SK-N-SH (cell line): ENCODE data around the gene ATG2A. TPM values are rescaled to one million over a fixed set of nuclear protein-coding genes. Genes with fewer than 3 reads are reported as not detected.

Experiments used
- CTCF ChIA-PET: fragments of 300-600, 350-600 bp; formaldehyde crosslinking; extraction: SDS; loops from one replicate; lab custom pipeline; 2021; lab: Yijun Ruan, JAX
- POLR2A ChIA-PET: fragments of 350-600 bp; sonication (Branson Sonifier 250); formaldehyde crosslinking; extraction: SDS; loops from one replicate; lab custom pipeline; 2020; ENCODE audit warnings: antibody characterized with exemption, inconsistent platforms; lab: Yijun Ruan, JAX
- DNase-seq: peaks from one replicate; pipeline ENCODE4 v3.0.0; 2012
- H2AFZ ChIP-seq: fragments of 200-600 bp; sonication (generic); 2 replicates; pipeline ENCODE4 v1.8.1; 2016; ENCODE audit warnings: antibody characterized with exemption, mild to moderate bottlenecking, low read depth
- H3F3A ChIP-seq: fragments of 200-600 bp; sonication (generic); replicated peaks from 2 replicates; pipeline ENCODE3; 2016; ENCODE audit warnings: antibody characterized with exemption, mild to moderate bottlenecking; ENCODE audit not compliant: insufficient read depth
- H3K27ac ChIP-seq, 2 experiments: fragments of 200-500 bp in 1 of 2; fragments of 200-600 bp in 1 of 2; sonication (Bioruptor generic) in 1 of 2; sonication (generic), shearing (Covaris generic) in 1 of 2; 2 replicates each; pipeline versions ENCODE4 v1.5.1 to v1.6.1; 2014 to 2016; ENCODE audit warnings: low read depth in 2 of 2, inconsistent platforms in 1 of 2, low read length in 1 of 2, mild to moderate bottlenecking in 1 of 2, mixed read lengths in 1 of 2
- H3K27me3 ChIP-seq: fragments of 200-600 bp; sonication (generic), shearing (Covaris generic); 2 replicates; pipeline ENCODE4 v1.6.1; 2016; ENCODE audit warnings: mixed run types; ENCODE audit not compliant: insufficient read depth
- H3K36me3 ChIP-seq, 2 experiments: fragments of 200-500 bp in 1 of 2; fragments of 200-600 bp in 1 of 2; sonication (Bioruptor generic) in 1 of 2; sonication (generic) in 1 of 2; replicated peaks in 1 of 2; 2 replicates each; pipeline versions ENCODE3 to v1.5.1; 2014 to 2016; ENCODE audit warnings: low read length in 1 of 2, mild to moderate bottlenecking in 1 of 2; ENCODE audit not compliant: insufficient read depth in 2 of 2, control insufficient read depth in 1 of 2
- H3K4me1 ChIP-seq, 2 experiments: fragments of 200-500 bp in 1 of 2; fragments of 200-600 bp in 1 of 2; sonication (Bioruptor generic) in 1 of 2; sonication (generic), shearing (Covaris generic) in 1 of 2; 2 replicates each; pipeline versions ENCODE4 v1.5.1 to v1.6.1; 2014 to 2016; ENCODE audit warnings: low read depth in 1 of 2, low read length in 1 of 2, mixed run types in 1 of 2; ENCODE audit not compliant: insufficient read depth in 2 of 2, control insufficient read depth in 1 of 2
- H3K4me2 ChIP-seq: fragments of 200-600 bp; sonication (generic), shearing (Covaris generic); 2 replicates; pipeline ENCODE4 v1.6.1; 2017; ENCODE audit warnings: mixed run types
- H3K4me3 ChIP-seq, 2 experiments: fragments of 200-500 bp in 1 of 2; fragments of 200-600 bp in 1 of 2; sonication (Bioruptor generic) in 1 of 2; sonication (generic), shearing (Covaris generic) in 1 of 2; 2 replicates each; pipeline versions ENCODE4 v1.5.1 to v1.8.1; 2014 to 2016; ENCODE audit warnings: low read depth in 2 of 2, inconsistent platforms in 1 of 2, low read length in 1 of 2, mild to moderate bottlenecking in 1 of 2, mixed read lengths in 1 of 2, moderate library complexity in 1 of 2
- H3K79me2 ChIP-seq: fragments of 200-600 bp; sonication (generic); 2 replicates; pipeline ENCODE4 v1.8.1; 2017; ENCODE audit warnings: mild to moderate bottlenecking; ENCODE audit not compliant: insufficient read depth
- H3K9ac ChIP-seq: fragments of 200-600 bp; sonication (generic); 2 replicates; pipeline ENCODE4 v1.6.1; 2017; ENCODE audit warnings: mixed run types
- H3K9me2 ChIP-seq: fragments of 200-600 bp; sonication (generic); 2 replicates; pipeline ENCODE4 v1.6.1; 2017; ENCODE audit warnings: mixed run types
- H3K9me3 ChIP-seq: fragments of 200-600 bp; sonication (generic); 2 replicates; pipeline ENCODE4 v1.6.1; 2017; ENCODE audit warnings: mixed run types, mild to moderate bottlenecking, moderate library complexity
- H4K20me1 ChIP-seq: fragments of 200-600 bp; sonication (generic); 2 replicates; pipeline ENCODE4 v1.6.1; 2017; ENCODE audit warnings: mild to moderate bottlenecking, mixed run types; ENCODE audit not compliant: insufficient read depth
- ELF1 ChIP-seq: IDR thresholded peaks from 2 replicates; pipeline ENCODE4 v1.4.0; 2012
- EZH2phosphoT487 ChIP-seq: fragments of 200-600 bp; sonication (generic); IDR thresholded peaks from 2 replicates; pipeline ENCODE4 v1.6.1; 2017; ENCODE audit warnings: low read depth, mixed run types, mild to moderate bottlenecking, antibody characterized with exemption, moderate library complexity, borderline replicate concordance
- FOSL2 ChIP-seq: IDR thresholded peaks from 2 replicates; pipeline ENCODE4 v1.4.0; 2012; ENCODE audit warnings: low read depth, mild to moderate bottlenecking, moderate library complexity, borderline replicate concordance
- FOXJ3 ChIP-seq: sonication (generic); formaldehyde crosslinking; IDR thresholded peaks from 2 replicates; pipeline ENCODE4 v1.5.1; 2020; ENCODE audit warnings: mild to moderate bottlenecking, missing genetic modification reagents
- FOXM1 ChIP-seq: IDR thresholded peaks from 2 replicates; pipeline ENCODE4 v1.4.0; 2012; ENCODE audit warnings: low read depth, mild to moderate bottlenecking
- IRF3 ChIP-seq: fragments of 150-350 bp; IDR thresholded peaks from 2 replicates; pipeline ENCODE4 v1.6.1; 2016; ENCODE audit warnings: mild to moderate bottlenecking, low read depth, low read length
- JUND ChIP-seq: IDR thresholded peaks from 2 replicates; pipeline ENCODE4 v1.4.0; 2012
- MAX ChIP-seq: IDR thresholded peaks from 2 replicates; pipeline ENCODE4 v1.4.0; 2012; ENCODE audit warnings: low read depth
- MEF2A ChIP-seq: IDR thresholded peaks from 2 replicates; pipeline ENCODE4 v1.4.0; 2012; ENCODE audit warnings: low read depth, borderline replicate concordance
- MXI1 ChIP-seq: IDR thresholded peaks from 2 replicates; pipeline ENCODE4 v1.6.1; 2012; ENCODE audit warnings: mild to moderate bottlenecking, low read depth, low read length, improper control_type of control experiment
- NRF1 ChIP-seq: IDR thresholded peaks from 2 replicates; pipeline ENCODE4 v1.6.1; 2012; ENCODE audit warnings: low read depth, mild to moderate bottlenecking, low read length
- RCOR1 ChIP-seq: fragments of 150-350 bp; IDR thresholded peaks from 2 replicates; pipeline ENCODE4 v1.6.1; 2017; ENCODE audit warnings: antibody characterized with exemption, low read length
- SIN3A ChIP-seq: IDR thresholded peaks from 2 replicates; pipeline ENCODE4 v1.6.1; 2012; ENCODE audit warnings: low read depth, mild to moderate bottlenecking, low read length, moderate library complexity, borderline replicate concordance
- SMC3 ChIP-seq: IDR thresholded peaks from 2 replicates; pipeline ENCODE4 v1.6.1; 2012; ENCODE audit warnings: low read depth, low read length, improper control_type of control experiment
- USF1 ChIP-seq: IDR thresholded peaks from 2 replicates; pipeline ENCODE4 v1.4.0; 2012; ENCODE audit warnings: low read depth, borderline replicate concordance
- ZBTB33 ChIP-seq: IDR thresholded peaks from 2 replicates; pipeline ENCODE4 v1.4.0; 2012; ENCODE audit warnings: low read depth, borderline replicate concordance
- WGBS: methylation state at CpG from one replicate; pipeline ENCODE4 v1.1.6; 2017; ENCODE audit warnings: low lambda C conversion rate; 5-methylcytosine and 5-hydroxymethylcytosine counted together
- polyA plus RNA-seq, 3 experiments: library from polyadenylated mRNA; depleted of rRNA; stranded (reverse); fragments of >200 nt; gene quantifications; 2 replicates each; pipeline ENCODE4 v1.2.3, GENCODE V29; 2012
- TF ChIP-seq, protein P1 (sequence below): fragments of 150-350 bp; IDR thresholded peaks from 2 replicates; pipeline ENCODE4 v1.6.1; 2017; ENCODE audit warnings: antibody characterized with exemption, low read length, low read depth, borderline replicate concordance
- TF ChIP-seq, protein P2 (sequence below): IDR thresholded peaks from 2 replicates; pipeline ENCODE4; 2012

Gene ATG2A
- polyA plus RNA-seq, 1 of the 3 experiments (the other 2 are of a cell fraction) = 7.1 TPM

GRCh38 chr11:64863391-64864060 is 53.5 kb downstream of the ATG2A start:
- DNase-seq = no peak
- ChIA-PET POLR2A (no interaction called here), CTCF (interaction anchor here (0.7 to 5.3 kb wide), 10 partner anchors 10 to 222 kb away, joined by 3 to 40 read pairs (median 6); partner anchors contain the start of genes CDC42BPG and EHD1)
- Histone ChIP-seq H3K9me2 (no peaks in the 10 kb centered on the region), H3K27ac (no peak overlapping the region), H2AFZ (no peak overlapping the region), H3K4me1 (peaks cover 0 to 6% of the 10 kb centered on the region in 2 experiments; a peak in 2 of 4 replicates), H3K4me2 (no peak overlapping the region), H3K36me3 (peaks cover 7 to 9% of the 10 kb centered on the region in 2 experiments), H3K9ac (no peak overlapping the region), H3K4me3 (no peak overlapping the region), H3K27me3 (no peaks in the 10 kb centered on the region), H3F3A (peaks cover 7% of the 10 kb centered on the region), H3K79me2 (peaks cover 86% of the 10 kb centered on the region), H3K9me3 (no peaks in the 10 kb centered on the region), H4K20me1 (peaks cover 67% of the 10 kb centered on the region)
- WGBS = 88% methylated on average over 11 of the region's 23 CpGs
- TF ChIP-seq, protein P1, sequence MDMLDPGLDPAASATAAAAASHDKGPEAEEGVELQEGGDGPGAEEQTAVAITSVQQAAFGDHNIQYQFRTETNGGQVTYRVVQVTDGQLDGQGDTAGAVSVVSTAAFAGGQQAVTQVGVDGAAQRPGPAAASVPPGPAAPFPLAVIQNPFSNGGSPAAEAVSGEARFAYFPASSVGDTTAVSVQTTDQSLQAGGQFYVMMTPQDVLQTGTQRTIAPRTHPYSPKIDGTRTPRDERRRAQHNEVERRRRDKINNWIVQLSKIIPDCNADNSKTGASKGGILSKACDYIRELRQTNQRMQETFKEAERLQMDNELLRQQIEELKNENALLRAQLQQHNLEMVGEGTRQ = no peak
- no peak for TF ChIP-seq USF1
- TF ChIP-seq FOXJ3 (CRISPR knock-in tag) = no peak
- TF ChIP-seq SIN3A = no peak
- TF ChIP-seq ELF1 = no peak
- TF ChIP-seq MAX = no peak
- no peak for TF ChIP-seq JUND
- TF ChIP-seq RCOR1 = no peak
- TF ChIP-seq SMC3 = no peak
- TF ChIP-seq EZH2phosphoT487 = no peak
- TF ChIP-seq ZBTB33 = no peak
- TF ChIP-seq IRF3 = no peak
- TF ChIP-seq FOXM1 = no peak
- TF ChIP-seq MEF2A = no peak
- no peak for TF ChIP-seq NRF1
- TF ChIP-seq, protein P2, sequence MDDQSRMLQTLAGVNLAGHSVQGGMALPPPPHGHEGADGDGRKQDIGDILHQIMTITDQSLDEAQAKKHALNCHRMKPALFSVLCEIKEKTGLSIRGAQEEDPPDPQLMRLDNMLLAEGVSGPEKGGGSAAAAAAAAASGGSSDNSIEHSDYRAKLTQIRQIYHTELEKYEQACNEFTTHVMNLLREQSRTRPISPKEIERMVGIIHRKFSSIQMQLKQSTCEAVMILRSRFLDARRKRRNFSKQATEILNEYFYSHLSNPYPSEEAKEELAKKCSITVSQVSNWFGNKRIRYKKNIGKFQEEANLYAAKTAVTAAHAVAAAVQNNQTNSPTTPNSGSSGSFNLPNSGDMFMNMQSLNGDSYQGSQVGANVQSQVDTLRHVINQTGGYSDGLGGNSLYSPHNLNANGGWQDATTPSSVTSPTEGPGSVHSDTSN = no peak
- TF ChIP-seq FOSL2 = no peak
- no peak for TF ChIP-seq MXI1
